IMR-90 (cell line): Measurements from ENCODE around the gene CD79B. TPM values are rescaled to one million over a fixed set of nuclear protein-coding genes. Genes with fewer than 3 reads are reported as not detected.

Source experiments
- ATAC-seq: fragments of 200-7000 bp; cut with Tn5 transposase; 2 replicates; pipeline ENCODE4 v1.9.1; 2020; ENCODE audit warnings: low read depth, mild to moderate bottlenecking, moderate library complexity
- BruUV-seq: library from RNA; stranded (reverse); fragments of 400-500 nt; replicated peaks from 2 replicates; lab custom pipeline; 2021; lab: Mats Ljungman, UMichigan
- CTCF ChIA-PET: fragments of 300-600 bp; formaldehyde crosslinking; extraction: SDS; loops from one replicate; lab custom pipeline; 2021; ENCODE audit warnings: antibody characterized with exemption; lab: Yijun Ruan, JAX
- POLR2A ChIA-PET: fragments of 300-600 bp; sonication (Branson Sonifier 250); formaldehyde crosslinking; loops from one replicate; lab custom pipeline; 2022; ENCODE audit warnings: antibody characterized with exemption; ENCODE audit not compliant: unreplicated experiment; lab: Charles Lee
- DNase-seq: peaks from one replicate; pipeline ENCODE4 v3.0.0; 2013
- H2AFZ ChIP-seq: replicated peaks from 2 replicates; pipeline ENCODE3; 2013; ENCODE audit warnings: low read length, mild to moderate bottlenecking; ENCODE audit not compliant: poor library complexity
- H2AK5ac ChIP-seq: 2 replicates; pipeline ENCODE4 v1.6.1; 2013; ENCODE audit warnings: low read depth, low read length, inconsistent platforms
- H2AK9ac ChIP-seq: replicated peaks from 2 replicates; pipeline ENCODE3; 2013; ENCODE audit warnings: mild to moderate bottlenecking, low read depth, low read length, moderate library complexity; ENCODE audit not compliant: poor library complexity
- H2BK120ac ChIP-seq: 2 replicates; pipeline ENCODE4 v1.6.1; 2013; ENCODE audit warnings: low read depth, low read length, inconsistent platforms
- H2BK15ac ChIP-seq: 3 replicates; pipeline ENCODE4 v1.6.1; 2013; ENCODE audit warnings: low read depth, low read length, inconsistent platforms
- H2BK20ac ChIP-seq: 2 replicates; pipeline ENCODE4 v1.6.1; 2013; ENCODE audit warnings: low read depth, mild to moderate bottlenecking, inconsistent platforms, low read length, moderate library complexity
- H2BK5ac ChIP-seq: 2 replicates; pipeline ENCODE4 v1.6.1; 2013; ENCODE audit warnings: mild to moderate bottlenecking, low read depth, low read length, inconsistent platforms; ENCODE audit not compliant: poor library complexity, severe bottlenecking
- H3K14ac ChIP-seq: replicated peaks from 2 replicates; pipeline ENCODE4 v1.6.1; 2013; ENCODE audit warnings: low read depth, low read length, inconsistent platforms
- H3K18ac ChIP-seq: 2 replicates; pipeline ENCODE4 v1.6.1; 2013; ENCODE audit warnings: low read depth, low read length, control low read depth
- H3K23ac ChIP-seq: 2 replicates; pipeline ENCODE4 v1.6.1; 2013; ENCODE audit warnings: low read depth, low read length, inconsistent platforms
- H3K27ac ChIP-seq: 2 replicates; pipeline ENCODE4 v1.5.1; 2013; ENCODE audit warnings: mild to moderate bottlenecking, control low read depth, low read length; ENCODE audit not compliant: insufficient read depth
- H3K27me3 ChIP-seq: 2 replicates; pipeline ENCODE4 v1.6.1; 2013; ENCODE audit warnings: low read length; ENCODE audit not compliant: control insufficient read depth, insufficient read depth
- H3K36me3 ChIP-seq: 2 replicates; pipeline ENCODE4 v1.6.1; 2013; ENCODE audit warnings: low read length, mixed read lengths; ENCODE audit not compliant: control insufficient read depth, insufficient read depth
- H3K4ac ChIP-seq: 2 replicates; pipeline ENCODE4 v1.6.1; 2013; ENCODE audit warnings: low read depth, low read length, inconsistent platforms
- H3K4me1 ChIP-seq: 2 replicates; pipeline ENCODE4 v1.6.1; 2013; ENCODE audit warnings: low read length, mixed read lengths; ENCODE audit not compliant: control insufficient read depth, insufficient read depth
- H3K4me2 ChIP-seq: 2 replicates; pipeline ENCODE4 v1.6.1; 2013; ENCODE audit warnings: low read depth, mild to moderate bottlenecking, control low read depth, low read length, moderate library complexity
- H3K4me3 ChIP-seq: 2 replicates; pipeline ENCODE4 v1.5.1; 2013; ENCODE audit warnings: low read depth, mild to moderate bottlenecking, control low read depth, low read length, moderate library complexity; ENCODE audit not compliant: insufficient read depth
- H3K56ac ChIP-seq: 2 replicates; pipeline ENCODE4 v1.6.1; 2013; ENCODE audit warnings: low read length, inconsistent platforms; ENCODE audit not compliant: insufficient read depth; ENCODE audit errors: extremely low read depth
- H3K79me1 ChIP-seq, 2 experiments: 2 replicates each; pipeline ENCODE4 v1.6.1; 2013; ENCODE audit warnings: low read length in 2 of 2, inconsistent platforms in 1 of 2, low read depth in 1 of 2
- H3K9ac ChIP-seq: 2 replicates; pipeline ENCODE4 v1.6.1; 2013; ENCODE audit warnings: low read depth, low read length, control low read depth
- H3K9me1 ChIP-seq: 2 replicates; pipeline ENCODE4 v1.6.1; 2013; ENCODE audit warnings: low read length, inconsistent platforms; ENCODE audit not compliant: insufficient read depth
- H3K9me3 ChIP-seq: 2 replicates; pipeline ENCODE4 v1.6.1; 2013; ENCODE audit warnings: low read length; ENCODE audit not compliant: control insufficient read depth, insufficient read depth
- H4K20me1 ChIP-seq: 2 replicates; pipeline ENCODE4 v1.6.1; 2013; ENCODE audit warnings: low read length, inconsistent platforms; ENCODE audit not compliant: insufficient read depth
- H4K5ac ChIP-seq: 2 replicates; pipeline ENCODE4 v1.6.1; 2013; ENCODE audit warnings: mild to moderate bottlenecking, low read depth, low read length, control low read depth
- H4K8ac ChIP-seq, 2 experiments: 2 replicates each; pipeline ENCODE4 v1.6.1; 2013; ENCODE audit warnings: low read depth in 2 of 2, low read length in 2 of 2, control low read depth in 1 of 2, inconsistent platforms in 1 of 2
- H4K91ac ChIP-seq: 2 replicates; pipeline ENCODE4 v1.6.1; 2013; ENCODE audit warnings: low read depth, low read length, inconsistent platforms; ENCODE audit not compliant: insufficient read depth
- BHLHE40 ChIP-seq: fragments of 150-350 bp; IDR thresholded peaks from 2 replicates; pipeline ENCODE4 v1.6.1; 2016; ENCODE audit warnings: mild to moderate bottlenecking, low read depth, low read length
- CEBPB ChIP-seq: IDR thresholded peaks from 2 replicates; pipeline ENCODE4 v1.6.1; 2012; ENCODE audit warnings: low read depth, low read length, improper control_type of control experiment
- CHD1 ChIP-seq: IDR thresholded peaks from 2 replicates; pipeline ENCODE4 v1.6.1; 2012; ENCODE audit warnings: low read depth, low read length, improper control_type of control experiment
- MAFK ChIP-seq: IDR thresholded peaks from 2 replicates; pipeline ENCODE4 v1.6.1; 2012; ENCODE audit warnings: low read depth, low read length, improper control_type of control experiment
- MAZ ChIP-seq: IDR thresholded peaks from 2 replicates; pipeline ENCODE4 v1.6.1; 2012; ENCODE audit warnings: low read depth, mild to moderate bottlenecking, low read length, improper control_type of control experiment, moderate library complexity, borderline replicate concordance
- MXI1 ChIP-seq: IDR thresholded peaks from 2 replicates; pipeline ENCODE4 v1.6.1; 2012; ENCODE audit warnings: low read depth, mild to moderate bottlenecking, low read length, moderate library complexity, borderline replicate concordance
- NFE2L2 ChIP-seq: fragments of 150-350 bp; IDR thresholded peaks from 2 replicates; pipeline ENCODE4 v1.6.1; 2016; ENCODE audit warnings: low read depth, mild to moderate bottlenecking, low read length
- POLR2A ChIP-seq: IDR thresholded peaks from 2 replicates; pipeline ENCODE4 v1.6.1; 2012; ENCODE audit warnings: mild to moderate bottlenecking, low read depth, low read length
- RAD21 ChIP-seq: IDR thresholded peaks from 2 replicates; pipeline ENCODE4 v1.6.1; 2012; ENCODE audit warnings: low read length, improper control_type of control experiment
- RFX5 ChIP-seq: IDR thresholded peaks from 2 replicates; pipeline ENCODE4 v1.8.0; 2012; ENCODE audit warnings: low read depth, mild to moderate bottlenecking, low read length, moderate library complexity
- SMC3 ChIP-seq: fragments of 150-350 bp; IDR thresholded peaks from 2 replicates; pipeline ENCODE4 v1.6.1; 2016; ENCODE audit warnings: low read depth, mild to moderate bottlenecking, antibody characterized with exemption, low read length, moderate library complexity
- WGBS, 2 experiments: methylation state at CpG; one replicate each; pipeline versions ENCODE4 v1.1.5 to v1.1.7; 2013; ENCODE audit warnings: missing lambda C conversion rate in 2 of 2; ENCODE audit not compliant: insufficient read length in 1 of 2; ENCODE audit errors: extremely low coverage in 2 of 2; 5-methylcytosine and 5-hydroxymethylcytosine counted together
- dilution Hi-C: fragments of 300-500 bp; cut with HindIII; formaldehyde crosslinking; loops from one replicate; pipeline ENCODE4 v1.14.3; 2018; ENCODE audit warnings: low sequenced_read_pairs; ENCODE audit not compliant: unreplicated experiment
- in situ Hi-C: fragments of 300-500 bp; cut with MboI; formaldehyde crosslinking; loops from 3 replicates; pipeline ENCODE4 v1.14.3; 2019; ENCODE audit warnings: low sequenced_read_pairs, inconsistent platforms, mixed read lengths
- intact Hi-C: fragments of 100-400 bp; cut with micrococcal nuclease; formaldehyde crosslinking; loops from 2 replicates; pipeline ENCODE4 v1.10.0; 2022
- polyA plus RNA-seq, 3 experiments: library from polyadenylated mRNA; depleted of rRNA; stranded (reverse); fragments of >200 nt; gene quantifications; 2 replicates each; pipeline ENCODE4 v1.2.3, GENCODE V29; 2012; ENCODE audit warnings: low replicate concordance in 1 of 3
- total RNA-seq: library from RNA; depleted of rRNA; stranded (reverse); fragments of >200 nt; gene quantifications from 2 replicates; pipeline ENCODE4 v1.2.3, GENCODE V29; 2012
- TF ChIP-seq, protein P1 (sequence below): fragments of 150-350 bp; IDR thresholded peaks from 2 replicates; pipeline ENCODE4 v1.6.1; 2016; ENCODE audit warnings: low read depth, mild to moderate bottlenecking, low read length, moderate library complexity, borderline replicate concordance
- TF ChIP-seq, protein P2 (sequence below): conservative IDR thresholded peaks from 2 replicates; pipeline ENCODE4 v1.5.1; 2012; ENCODE audit warnings: mild to moderate bottlenecking, low read depth, low read length, improper control_type of control experiment

Gene CD79B
- total and polyA plus RNA-seq, 2 of the 4 experiments (the other 2 are of a cell fraction): not detected

DNA sequence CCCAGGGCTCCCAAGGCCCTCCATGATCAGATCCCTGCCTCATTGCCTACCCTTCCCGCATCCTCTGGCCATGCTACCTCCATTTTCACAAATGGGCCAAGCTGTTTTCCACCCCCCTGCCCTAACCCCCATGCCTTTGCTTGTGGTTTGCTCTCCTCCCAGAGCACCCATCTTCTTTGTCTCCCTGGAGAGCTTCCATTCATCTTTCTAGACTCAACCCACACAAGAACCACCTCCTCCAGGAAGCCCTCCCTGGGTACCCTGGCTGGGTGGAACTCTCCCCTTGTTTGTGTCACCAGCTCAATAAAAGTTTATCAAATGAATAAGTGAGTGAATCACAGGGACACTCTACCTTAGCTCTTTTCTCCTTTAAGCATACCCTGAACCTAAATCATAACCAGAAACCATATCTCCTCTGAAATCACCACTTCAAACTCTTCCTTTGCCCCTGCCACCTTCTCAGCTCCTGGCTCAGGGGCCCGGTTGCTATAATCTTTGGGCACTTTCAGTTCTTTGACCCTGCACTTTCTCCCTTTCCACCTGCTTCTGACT lies 43.5 kb upstream of the CD79B start:
- no peak overlapping the region for H4K5ac ChIP-seq
- H3K18ac ChIP-seq: no peak overlapping the region
- H3K14ac ChIP-seq: no peak overlapping the region
- no peak overlapping the region for H3K4me3 ChIP-seq
- H4K91ac ChIP-seq: no peak overlapping the region
- no peak overlapping the region for H3K9ac ChIP-seq
- no TSS peak for BruUV-seq
- H3K56ac ChIP-seq: no peak overlapping the region
- peaks cover 10% of the 10 kb centered on the region for H3K4me1 ChIP-seq
- H3K23ac ChIP-seq: no peak overlapping the region
- ATAC-seq (no peak), DNase-seq (no peak)
- no peaks in the 10 kb centered on the region for H3K36me3 ChIP-seq
- H2BK20ac ChIP-seq: peak overlapping the region; percentile 45; the same call in 1 of the 2 replicates
- no peak overlapping the region; the same call in 1 of the 2 replicates for H2BK120ac ChIP-seq
- POLR2A ChIA-PET: no interaction called here
- no peak overlapping the region for H2AFZ ChIP-seq
- TF ChIP-seq BHLHE40 (no peak), RFX5 (no peak), NFE2L2 (no peak), MXI1 (no peak), CHD1 (no peak), MAZ (no peak), MAFK (no peak), CEBPB (no peak), SMC3 (no peak), POLR2A (no peak), RAD21 (no peak)
- TF ChIP-seq, protein P1, sequence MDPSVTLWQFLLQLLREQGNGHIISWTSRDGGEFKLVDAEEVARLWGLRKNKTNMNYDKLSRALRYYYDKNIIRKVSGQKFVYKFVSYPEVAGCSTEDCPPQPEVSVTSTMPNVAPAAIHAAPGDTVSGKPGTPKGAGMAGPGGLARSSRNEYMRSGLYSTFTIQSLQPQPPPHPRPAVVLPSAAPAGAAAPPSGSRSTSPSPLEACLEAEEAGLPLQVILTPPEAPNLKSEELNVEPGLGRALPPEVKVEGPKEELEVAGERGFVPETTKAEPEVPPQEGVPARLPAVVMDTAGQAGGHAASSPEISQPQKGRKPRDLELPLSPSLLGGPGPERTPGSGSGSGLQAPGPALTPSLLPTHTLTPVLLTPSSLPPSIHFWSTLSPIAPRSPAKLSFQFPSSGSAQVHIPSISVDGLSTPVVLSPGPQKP: no peak
- TF ChIP-seq, protein P2, sequence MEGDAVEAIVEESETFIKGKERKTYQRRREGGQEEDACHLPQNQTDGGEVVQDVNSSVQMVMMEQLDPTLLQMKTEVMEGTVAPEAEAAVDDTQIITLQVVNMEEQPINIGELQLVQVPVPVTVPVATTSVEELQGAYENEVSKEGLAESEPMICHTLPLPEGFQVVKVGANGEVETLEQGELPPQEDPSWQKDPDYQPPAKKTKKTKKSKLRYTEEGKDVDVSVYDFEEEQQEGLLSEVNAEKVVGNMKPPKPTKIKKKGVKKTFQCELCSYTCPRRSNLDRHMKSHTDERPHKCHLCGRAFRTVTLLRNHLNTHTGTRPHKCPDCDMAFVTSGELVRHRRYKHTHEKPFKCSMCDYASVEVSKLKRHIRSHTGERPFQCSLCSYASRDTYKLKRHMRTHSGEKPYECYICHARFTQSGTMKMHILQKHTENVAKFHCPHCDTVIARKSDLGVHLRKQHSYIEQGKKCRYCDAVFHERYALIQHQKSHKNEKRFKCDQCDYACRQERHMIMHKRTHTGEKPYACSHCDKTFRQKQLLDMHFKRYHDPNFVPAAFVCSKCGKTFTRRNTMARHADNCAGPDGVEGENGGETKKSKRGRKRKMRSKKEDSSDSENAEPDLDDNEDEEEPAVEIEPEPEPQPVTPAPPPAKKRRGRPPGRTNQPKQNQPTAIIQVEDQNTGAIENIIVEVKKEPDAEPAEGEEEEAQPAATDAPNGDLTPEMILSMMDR: no peak
- dilution Hi-C loops (no loop called here), in situ Hi-C loops (no loop called here), intact Hi-C loops (no loop called here)
- no peak overlapping the region for H3K4ac ChIP-seq
- WGBS, 2 experiments: 100% methylated on average over 1 of the region's 2 CpGs; no CpG with 5 or more reads in 1 of the 2 experiments
- H4K20me1 ChIP-seq: peaks cover 3% of the 10 kb centered on the region; the same call in 1 of the 2 replicates
- no peak overlapping the region for H3K4me2 ChIP-seq
- no peaks in the 10 kb centered on the region for H3K79me1 ChIP-seq
- no peak overlapping the region for H3K27ac ChIP-seq
- H3K27me3 ChIP-seq: peaks cover 4% of the 10 kb centered on the region; the same call in 1 of the 2 replicates
- no peaks in the 10 kb centered on the region for H3K9me3 ChIP-seq
- H2AK5ac ChIP-seq: no peak overlapping the region; the same call in 1 of the 2 replicates
- no peak overlapping the region for H2AK9ac ChIP-seq
- no peak overlapping the region for H2BK15ac ChIP-seq
- H4K8ac ChIP-seq: no peak overlapping the region
- H3K9me1 ChIP-seq: peaks cover 11% of the 10 kb centered on the region
- H2BK5ac ChIP-seq: no peak overlapping the region
- CTCF ChIA-PET: interaction anchor here (0.6 to 0.8 kb wide), 2 partner anchors 15 to 919 kb away, joined by 3 to 7 read pairs; no protein-coding TSS in a partner anchor
